ENCODE measurements around the gene TRIP12.

GRCh38 chr2:229718057-229718456, 203.8 kb downstream of the TRIP12 start:
- TF ChIP-seq CTCF (IDR thresholded peaks at IDR 0.05; ENCODE audit: control extremely low read depth in 1 of 3, insufficient read depth in 1 of 3, low read depth in 1 of 3, low read length in 3 of 3) (no peak), CBX8 (IDR thresholded peaks at IDR 0.05; ENCODE audit: borderline replicate concordance, low read depth, low read length) (no peak), POLR2A (IDR thresholded peaks at IDR 0.05; ENCODE audit: control extremely low read depth in 1 of 2, low read depth in 2 of 2, low read length in 2 of 2) (no peak), GABPA (IDR thresholded peaks at IDR 0.05; ENCODE audit: borderline replicate concordance, insufficient read depth, low read length) (no peak), EZH2 (IDR thresholded peaks at IDR 0.05; ENCODE audit: low read depth, low read length, severe bottlenecking) (no peak), FOSL1 (IDR thresholded peaks at IDR 0.05; ENCODE audit: insufficient read depth, low read depth, low read length) (no peak), MAFK (IDR thresholded peaks at IDR 0.05; ENCODE audit: low read depth, low read length) (no peak), CREB1 (IDR thresholded peaks at IDR 0.05) (no peak), ZNF274 (IDR thresholded peaks at IDR 0.05; ENCODE audit: borderline replicate concordance, extremely low read depth, low read length) (no peak), ASH2L (IDR thresholded peaks at IDR 0.05; ENCODE audit: low read length) (no peak), SAP30 (IDR thresholded peaks at IDR 0.05; ENCODE audit: insufficient read depth, insufficient replicate concordance, low read length) (no peak), POLR2AphosphoS5 (IDR thresholded peaks at IDR 0.05; ENCODE audit: low read depth, low read length) (no peak), TAF1 (IDR thresholded peaks at IDR 0.05; ENCODE audit: low read depth, low read length) (no peak), EP300 (IDR thresholded peaks at IDR 0.05; ENCODE audit: borderline replicate concordance in 1 of 2, low read depth in 2 of 2, low read length in 2 of 2) (no peak)
